Thyroid gland (tissue), 4 donors: ENCODE results near the gene SERPINB3.
"Not testable (repeated sequence)": the region's sequence is repeated elsewhere in the genome, so short reads cannot be mapped to it uniquely, and the experiment has no call there.

Experiments
- POLR2A ChIP-seq, 2 donors: fragments of 450-650 bp; IDR thresholded peaks; one replicate each; pipeline ENCODE4 v1.6.1; 2017; ENCODE audit warnings: antibody characterized with exemption in 2 of 2, mild to moderate bottlenecking in 2 of 2, moderate library complexity in 1 of 2
- TF ChIP-seq, protein P1 (sequence below), 6 experiments: fragments of 200-600 bp in 3 of 6; fragments of 450-650 bp in 3 of 6; sonication (generic) in 3 of 6; IDR thresholded peaks; one replicate each; pipeline ENCODE4 v1.5.1; 2016 to 2019; ENCODE audit warnings: antibody characterized with exemption in 6 of 6, mild to moderate bottlenecking in 2 of 6, inconsistent platforms in 1 of 6, moderate library complexity in 1 of 6

DNA sequence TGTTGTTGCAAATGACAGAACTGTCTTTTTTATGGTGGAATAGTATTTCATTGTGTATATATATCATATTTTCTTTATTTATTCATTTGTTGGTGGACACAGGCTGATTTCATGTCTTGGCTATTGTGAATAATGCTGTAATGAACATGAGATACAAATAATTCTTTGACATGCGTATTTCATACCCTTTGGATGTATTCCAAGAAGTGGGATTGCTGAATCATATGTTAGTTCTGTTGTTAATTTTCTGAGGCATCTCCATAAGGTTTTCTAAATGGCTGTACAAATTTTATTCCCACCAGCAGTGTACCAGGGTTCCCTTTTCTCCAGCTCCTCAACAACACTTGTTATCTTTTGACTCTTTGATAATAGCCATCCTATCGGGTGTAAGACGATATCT lies 11.4 kb downstream of the SERPINB3 start:
- TF ChIP-seq, protein P1, sequence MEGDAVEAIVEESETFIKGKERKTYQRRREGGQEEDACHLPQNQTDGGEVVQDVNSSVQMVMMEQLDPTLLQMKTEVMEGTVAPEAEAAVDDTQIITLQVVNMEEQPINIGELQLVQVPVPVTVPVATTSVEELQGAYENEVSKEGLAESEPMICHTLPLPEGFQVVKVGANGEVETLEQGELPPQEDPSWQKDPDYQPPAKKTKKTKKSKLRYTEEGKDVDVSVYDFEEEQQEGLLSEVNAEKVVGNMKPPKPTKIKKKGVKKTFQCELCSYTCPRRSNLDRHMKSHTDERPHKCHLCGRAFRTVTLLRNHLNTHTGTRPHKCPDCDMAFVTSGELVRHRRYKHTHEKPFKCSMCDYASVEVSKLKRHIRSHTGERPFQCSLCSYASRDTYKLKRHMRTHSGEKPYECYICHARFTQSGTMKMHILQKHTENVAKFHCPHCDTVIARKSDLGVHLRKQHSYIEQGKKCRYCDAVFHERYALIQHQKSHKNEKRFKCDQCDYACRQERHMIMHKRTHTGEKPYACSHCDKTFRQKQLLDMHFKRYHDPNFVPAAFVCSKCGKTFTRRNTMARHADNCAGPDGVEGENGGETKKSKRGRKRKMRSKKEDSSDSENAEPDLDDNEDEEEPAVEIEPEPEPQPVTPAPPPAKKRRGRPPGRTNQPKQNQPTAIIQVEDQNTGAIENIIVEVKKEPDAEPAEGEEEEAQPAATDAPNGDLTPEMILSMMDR (IDR thresholded peaks at IDR 0.05): not testable (repeated sequence)
- TF ChIP-seq POLR2A (IDR thresholded peaks at IDR 0.05): not testable (repeated sequence)
